GM18520 (cell line): ENCODE results near the gene GIT2.
"Not testable (repeated sequence)": the region's sequence is repeated elsewhere in the genome, so short reads cannot be mapped to it uniquely, and the experiment has no call there.

Experiments used
- ATAC-seq: cut with Tn5 transposase; IDR thresholded peaks from one replicate; pipeline ENCODE4 v1.9.1; 2021; ENCODE audit not compliant: unreplicated experiment

Gene GIT2, protein sequence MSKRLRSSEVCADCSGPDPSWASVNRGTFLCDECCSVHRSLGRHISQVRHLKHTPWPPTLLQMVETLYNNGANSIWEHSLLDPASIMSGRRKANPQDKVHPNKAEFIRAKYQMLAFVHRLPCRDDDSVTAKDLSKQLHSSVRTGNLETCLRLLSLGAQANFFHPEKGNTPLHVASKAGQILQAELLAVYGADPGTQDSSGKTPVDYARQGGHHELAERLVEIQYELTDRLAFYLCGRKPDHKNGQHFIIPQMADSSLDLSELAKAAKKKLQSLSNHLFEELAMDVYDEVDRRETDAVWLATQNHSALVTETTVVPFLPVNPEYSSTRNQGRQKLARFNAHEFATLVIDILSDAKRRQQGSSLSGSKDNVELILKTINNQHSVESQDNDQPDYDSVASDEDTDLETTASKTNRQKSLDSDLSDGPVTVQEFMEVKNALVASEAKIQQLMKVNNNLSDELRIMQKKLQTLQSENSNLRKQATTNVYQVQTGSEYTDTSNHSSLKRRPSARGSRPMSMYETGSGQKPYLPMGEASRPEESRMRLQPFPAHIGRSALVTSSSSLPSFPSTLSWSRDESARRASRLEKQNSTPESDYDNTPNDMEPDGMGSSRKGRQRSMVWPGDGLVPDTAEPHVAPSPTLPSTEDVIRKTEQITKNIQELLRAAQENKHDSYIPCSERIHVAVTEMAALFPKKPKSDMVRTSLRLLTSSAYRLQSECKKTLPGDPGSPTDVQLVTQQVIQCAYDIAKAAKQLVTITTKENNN

DNA sequence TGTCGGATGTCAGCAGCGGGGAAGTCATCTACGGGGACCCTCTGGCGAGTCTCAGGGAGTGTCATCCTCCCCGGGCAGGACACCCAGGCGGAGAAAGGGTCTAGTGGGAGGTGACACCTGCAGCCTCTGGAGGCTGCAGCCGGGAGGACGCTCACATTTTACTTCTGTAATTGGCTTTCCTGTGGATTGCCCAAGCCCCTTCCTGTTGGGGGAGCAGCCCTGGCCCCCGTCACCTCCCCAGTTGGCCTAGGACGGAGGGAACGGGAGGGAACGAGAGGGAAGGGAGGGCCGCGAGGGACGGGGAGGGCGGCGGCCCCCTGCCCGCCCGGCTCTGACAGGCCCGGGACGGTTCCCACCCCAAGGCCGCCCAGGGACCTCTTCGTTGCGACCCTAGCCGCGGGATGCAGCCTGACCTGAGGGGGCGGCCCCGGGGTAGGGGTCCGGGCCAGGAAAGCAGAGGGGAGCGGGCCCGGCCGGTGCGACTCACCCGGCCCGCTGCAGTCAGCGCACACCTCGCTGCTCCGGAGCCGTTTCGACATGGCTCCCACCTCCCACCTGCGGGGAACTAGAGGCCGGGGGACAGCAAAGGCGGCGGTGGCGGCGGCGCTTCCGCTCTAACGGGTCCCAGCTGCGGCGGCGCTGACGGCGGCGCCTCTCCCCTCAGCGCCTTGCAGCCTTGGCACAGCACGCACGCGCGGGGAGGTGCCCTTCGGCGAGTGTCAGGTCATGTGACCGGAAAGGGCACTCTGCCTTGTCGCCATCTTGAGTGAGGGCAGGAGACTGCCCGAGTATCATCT, at the start of gene GIT2:
Gene GIT2 (minus strand): TSS at position 683 of the 797 bp plus-strand sequence. CDS start 144 bp downstream, at position 539.
- peak; percentile 57 for ATAC-seq

DNA sequence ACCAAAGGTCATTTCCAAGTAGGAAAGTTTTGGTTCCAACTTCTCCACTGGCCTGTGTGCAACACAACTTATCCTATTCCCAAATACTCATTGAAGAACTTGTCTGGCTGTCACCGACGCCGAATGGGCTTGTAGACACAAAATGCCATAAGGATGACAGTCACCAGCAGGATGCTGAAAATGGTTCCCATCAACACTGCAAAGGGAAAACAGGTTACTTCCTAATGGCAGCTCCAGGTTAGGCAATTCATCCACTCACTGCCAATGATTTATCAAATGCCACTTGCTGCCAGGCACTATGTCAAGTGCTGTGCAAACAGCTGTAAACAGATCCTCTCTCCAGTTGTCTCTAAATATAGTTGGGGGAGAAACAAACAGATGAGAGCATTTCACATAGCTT, 46.1 kb upstream of the GIT2 start:
- no peak for ATAC-seq

DNA sequence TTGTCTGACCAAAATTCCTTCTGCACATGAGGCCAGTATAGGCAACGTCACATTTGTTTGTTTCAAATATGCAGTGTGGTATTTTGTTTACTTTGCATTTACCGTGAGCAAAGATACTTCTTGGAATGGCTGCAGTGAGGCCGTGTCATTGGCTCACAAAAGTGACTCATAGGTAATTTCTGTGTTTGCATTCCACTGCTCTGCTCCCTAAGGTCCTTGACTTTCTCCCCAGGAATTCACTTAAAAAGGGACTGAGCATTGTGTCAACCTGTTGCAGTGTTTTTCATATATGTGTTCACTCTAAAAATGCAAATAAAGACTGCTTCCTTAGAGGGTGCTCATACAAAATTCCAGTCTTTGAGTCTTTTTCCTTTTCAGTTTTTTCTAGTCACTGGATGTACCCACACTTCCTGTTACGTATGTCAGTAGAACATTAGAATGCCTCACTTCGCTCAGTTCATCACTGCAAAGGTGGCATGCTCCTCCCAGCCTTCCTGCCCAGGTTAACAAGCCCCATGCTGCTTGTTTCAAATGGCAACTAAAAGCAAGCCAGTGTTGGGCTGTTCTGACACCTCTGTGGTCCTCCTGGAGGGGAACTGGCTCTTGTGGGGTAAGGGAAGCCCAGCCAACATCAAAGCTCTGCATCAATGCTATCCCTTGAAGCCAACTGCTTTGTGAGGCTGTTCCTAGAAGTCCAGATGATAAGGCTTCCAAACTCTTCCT, 43.1 kb upstream of the GIT2 start:
- ATAC-seq: no peak

DNA sequence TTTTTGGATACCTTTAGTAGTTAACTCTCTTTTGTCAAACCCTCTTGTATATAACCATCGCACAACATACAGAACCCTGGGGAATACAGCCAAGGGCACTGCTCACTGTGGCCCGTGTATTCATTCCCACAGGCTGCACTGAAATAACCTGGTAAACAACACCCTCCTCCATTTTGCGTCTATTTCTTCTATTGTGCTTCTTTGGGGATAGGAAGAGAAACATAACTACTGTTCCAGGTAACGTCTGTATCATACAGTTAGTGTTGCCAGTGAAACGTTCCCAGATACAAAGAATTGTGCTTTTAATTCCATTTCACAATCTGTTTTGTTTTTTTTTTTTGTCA, 42.5 kb upstream of the GIT2 start:
- ATAC-seq: no peak

DNA sequence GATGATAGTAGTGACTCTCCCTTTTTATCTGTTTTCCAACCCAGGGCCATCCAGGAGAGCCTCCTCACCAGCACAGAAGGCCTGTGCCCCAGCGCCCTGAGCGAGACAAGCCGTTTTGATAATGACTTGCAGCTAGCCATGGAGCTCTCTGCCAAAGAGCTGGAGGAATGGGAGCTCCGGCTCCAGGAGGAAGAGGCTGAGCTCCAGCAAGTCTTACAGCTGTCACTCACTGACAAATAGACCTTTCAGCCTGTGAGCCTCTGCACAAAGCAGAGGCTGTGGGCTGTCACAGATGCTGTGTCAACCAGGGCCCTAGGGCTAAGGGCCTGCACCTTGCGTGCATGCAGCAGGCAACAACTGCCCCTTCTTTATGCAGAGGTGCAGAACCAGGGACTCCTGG, 41.1 kb upstream of the GIT2 start:
- ATAC-seq: no peak

DNA sequence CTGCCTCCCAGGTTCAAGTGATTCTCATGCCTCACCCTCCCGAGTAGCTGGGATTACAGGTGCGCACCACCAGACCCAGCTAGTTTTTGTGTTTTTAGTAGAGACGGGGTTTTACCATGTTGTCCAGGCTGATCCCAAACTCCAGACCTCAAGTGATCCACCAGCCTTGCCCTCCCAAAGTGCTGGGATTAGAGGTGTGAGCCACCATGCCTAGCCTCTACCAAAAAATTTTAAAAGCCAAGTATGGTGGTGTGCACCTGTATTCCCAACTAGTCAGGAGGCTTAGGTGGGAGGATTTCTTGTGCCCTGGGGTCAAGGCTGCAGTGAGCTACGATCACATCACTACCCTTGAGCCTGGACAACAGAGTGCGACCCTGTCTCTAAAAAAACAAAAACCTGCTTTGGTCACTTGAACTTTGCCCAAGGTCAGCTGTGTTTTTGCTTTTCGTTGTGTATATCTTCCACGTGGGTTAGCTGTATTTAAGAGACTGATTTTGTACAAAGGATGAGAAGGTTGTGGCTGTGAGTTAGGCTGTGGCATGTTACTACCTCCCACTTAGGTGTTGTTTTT, 39.5 kb upstream of the GIT2 start:
- no peak for ATAC-seq

DNA sequence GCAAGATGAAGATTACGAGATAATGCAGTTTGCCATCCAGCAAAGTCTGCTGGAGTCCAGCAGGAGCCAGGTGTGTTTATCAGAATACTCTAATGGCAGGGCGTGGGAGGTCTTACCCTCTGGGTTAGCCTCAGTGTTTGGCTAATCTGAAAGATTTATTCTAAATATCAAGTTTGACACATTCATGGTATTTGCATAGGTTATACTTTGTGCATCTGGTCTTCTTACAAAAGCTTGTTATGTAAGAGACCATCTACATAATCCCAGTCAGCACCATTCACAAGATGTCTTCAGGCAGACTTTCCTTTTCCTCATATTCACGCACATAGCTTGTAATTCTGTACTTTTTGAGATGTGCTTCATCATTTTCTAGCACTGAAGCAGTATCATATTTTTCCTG, 37.7 kb upstream of the GIT2 start:
- ATAC-seq: no peak

DNA sequence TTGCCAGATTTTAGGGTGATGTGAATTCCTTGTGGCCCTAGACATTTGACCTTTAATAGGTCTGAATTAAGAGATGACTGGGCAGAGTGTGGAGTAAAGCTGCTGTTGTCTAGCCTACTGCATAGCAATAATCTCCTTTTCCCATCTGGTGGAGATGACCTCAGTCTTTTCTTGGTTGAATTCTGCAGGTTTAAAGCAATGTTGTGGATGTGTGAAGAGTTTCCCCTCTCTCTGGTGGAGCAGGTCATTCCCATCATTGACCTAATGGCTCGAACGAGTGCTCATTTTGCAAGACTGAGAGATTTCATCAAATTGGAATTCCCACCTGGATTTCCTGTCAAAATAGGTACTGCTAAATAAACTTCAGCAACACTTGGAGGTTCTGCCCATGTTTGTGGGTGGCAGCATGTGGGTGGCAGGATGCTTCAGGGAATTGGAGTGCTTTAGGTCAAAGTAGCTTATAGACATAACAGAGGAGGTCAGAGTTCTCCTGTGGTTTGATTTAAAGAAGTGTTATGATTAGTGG, 33.2 kb upstream of the GIT2 start:
- no peak for ATAC-seq

DNA sequence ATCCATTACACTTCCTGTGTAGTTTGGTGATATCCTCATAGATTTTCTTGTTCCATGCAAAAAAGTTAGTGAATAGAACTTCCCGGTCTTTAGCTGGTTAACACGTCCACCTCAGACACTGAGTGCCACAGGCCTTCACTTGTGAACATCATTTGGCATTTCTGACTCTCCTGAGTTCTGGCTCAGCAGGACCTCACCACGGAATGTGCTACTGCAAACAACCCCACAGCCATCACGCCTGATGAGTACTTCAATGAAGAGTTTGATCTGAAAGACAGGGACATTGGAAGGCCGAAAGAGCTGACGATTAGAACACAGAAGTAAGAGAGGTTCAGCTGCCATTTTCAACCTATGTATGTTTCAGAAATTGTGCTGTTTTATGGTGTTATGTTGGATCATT, 32.2 kb upstream of the GIT2 start:
- ATAC-seq: no peak

DNA sequence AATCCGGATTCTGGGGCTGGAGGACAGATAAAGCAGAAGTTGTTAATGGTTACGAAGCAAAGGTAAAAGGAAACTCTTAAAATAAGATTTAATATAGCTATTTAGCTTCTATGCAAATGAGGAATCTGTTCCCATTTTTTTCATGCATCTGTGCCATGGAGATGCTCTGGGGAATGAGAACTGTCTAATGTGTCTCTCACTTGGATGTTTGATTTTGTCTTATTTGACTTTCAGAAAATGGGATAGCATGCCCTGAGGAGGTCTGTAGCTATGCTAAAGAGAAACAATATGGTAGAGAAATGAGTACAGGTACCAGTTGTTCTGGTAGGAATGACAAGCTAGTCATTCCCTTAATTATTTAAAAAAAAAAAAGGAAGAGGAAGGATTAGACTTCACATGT, 27.9 kb upstream of the GIT2 start:
- no peak for ATAC-seq

DNA sequence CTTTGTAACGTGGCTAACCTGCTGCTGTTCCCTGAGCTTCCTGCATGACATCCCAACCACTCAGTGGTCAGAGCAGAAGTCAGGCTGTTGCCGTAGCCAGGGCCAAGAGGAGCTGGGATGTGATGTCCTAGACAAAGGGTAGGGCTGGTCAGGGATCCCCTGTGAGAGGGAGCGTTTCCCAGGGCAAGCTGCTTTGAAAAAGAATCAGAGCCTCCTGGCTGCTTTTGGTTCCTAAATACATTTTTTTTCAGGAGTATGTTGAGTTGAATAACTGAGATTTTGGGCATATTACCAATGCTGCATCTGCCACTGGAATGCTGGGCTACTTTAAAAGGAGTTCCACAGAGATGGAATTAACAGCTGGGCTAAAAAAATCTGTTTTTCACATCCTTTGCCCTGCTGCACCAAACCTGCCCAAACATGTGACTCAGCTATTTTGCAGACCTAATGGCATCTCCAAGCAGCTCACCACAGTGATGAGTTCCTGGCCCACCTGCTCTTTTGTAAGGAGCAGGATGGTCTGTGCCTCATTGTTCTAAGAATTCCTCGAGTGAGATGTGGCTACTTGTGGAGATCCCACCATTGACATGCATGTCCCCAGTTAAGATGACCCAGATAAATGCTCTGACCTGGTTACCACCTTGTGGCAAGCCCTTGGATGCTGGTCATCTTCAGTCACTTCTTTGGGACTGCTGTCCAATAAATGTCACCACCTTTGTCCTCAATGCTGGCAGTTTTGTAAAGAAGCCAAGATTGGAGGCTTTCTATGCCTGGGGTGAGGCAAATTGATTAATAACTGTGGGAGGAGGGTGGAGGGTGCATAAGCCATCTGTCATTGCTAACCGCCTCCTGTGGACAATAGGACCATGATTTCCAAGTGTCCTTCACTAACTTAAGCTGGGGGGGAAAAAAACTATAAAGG, 27.2 kb upstream of the GIT2 start:
- no peak for ATAC-seq

DNA sequence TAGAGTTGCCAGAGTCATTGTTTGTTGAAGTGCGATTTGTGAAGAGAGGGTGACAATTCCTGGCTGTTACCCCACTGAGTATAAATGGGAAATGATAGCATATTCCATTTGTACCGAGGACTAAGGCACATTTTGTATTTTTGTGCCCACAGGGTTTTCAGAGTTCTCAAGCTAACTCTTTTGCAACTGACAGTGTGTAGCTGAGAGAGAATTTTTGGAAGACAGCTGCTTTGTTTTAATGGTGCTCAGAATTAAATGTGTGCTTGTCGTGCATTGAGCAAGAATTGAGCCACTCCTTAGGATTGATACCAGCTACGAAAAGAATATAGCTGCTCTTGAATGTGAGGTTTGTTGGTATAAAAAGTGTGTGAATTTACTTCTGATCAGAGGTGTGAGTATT, 24.8 kb upstream of the GIT2 start:
- ATAC-seq: no peak

DNA sequence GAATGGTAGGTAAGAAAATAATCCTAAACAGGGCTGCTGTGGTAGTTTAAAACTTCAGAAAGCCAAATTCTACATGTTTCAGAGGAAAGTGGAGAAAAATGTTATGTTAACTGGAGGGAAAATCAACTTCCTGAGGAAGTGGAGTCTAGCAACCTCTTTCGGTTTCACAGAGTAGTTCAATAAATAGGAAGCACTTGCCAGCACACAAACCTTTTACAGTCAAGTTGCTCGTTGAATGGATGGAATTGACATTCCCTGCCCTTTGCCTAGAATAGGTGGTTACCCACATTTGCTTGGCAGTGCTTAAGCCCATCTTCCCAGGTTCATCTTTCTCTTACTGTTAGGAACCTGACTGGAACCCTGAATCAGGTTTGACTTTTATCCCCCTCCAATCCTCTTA, 19.0 kb upstream of the GIT2 start:
- ATAC-seq: no peak

DNA sequence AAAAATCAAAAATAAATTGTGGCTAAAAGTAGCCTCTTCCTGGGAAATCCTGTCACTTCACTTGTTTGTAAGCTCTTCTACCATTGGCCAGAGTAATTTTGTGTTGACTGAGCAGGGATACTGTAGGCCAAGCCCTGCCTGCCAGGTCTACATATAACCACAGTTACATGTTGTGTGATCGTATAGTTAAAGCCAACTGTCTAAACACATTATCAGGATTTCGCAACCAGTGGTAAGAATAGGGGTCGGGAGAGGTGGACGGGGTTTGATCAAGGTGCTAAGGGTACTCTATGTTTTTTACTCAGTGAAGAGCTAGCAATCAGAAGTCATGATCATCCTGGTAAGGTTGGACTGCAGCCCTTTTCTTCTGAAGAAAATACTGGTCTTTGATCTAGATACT, 16.5 kb upstream of the GIT2 start:
- ATAC-seq: no peak

DNA sequence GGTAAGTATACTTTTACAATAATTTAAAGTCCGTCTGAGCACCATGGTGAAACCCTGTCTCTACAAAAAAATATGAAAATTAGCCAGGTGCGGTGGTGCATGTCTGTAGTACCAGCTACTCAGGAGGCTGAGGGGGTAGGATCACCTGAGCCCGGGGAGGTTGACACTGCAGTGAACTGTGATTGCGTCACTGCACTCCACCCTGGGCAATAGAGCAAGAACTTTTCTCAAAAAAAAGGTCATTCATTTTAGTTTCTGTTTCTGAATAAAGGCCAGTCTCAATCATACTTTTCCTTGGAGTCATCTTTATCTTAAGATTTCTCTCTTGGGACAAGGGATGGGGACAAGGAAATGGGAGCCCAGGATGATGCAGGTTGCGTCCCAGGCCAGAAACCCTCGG, 16.0 kb upstream of the GIT2 start:
- peak; percentile 43 for ATAC-seq

DNA sequence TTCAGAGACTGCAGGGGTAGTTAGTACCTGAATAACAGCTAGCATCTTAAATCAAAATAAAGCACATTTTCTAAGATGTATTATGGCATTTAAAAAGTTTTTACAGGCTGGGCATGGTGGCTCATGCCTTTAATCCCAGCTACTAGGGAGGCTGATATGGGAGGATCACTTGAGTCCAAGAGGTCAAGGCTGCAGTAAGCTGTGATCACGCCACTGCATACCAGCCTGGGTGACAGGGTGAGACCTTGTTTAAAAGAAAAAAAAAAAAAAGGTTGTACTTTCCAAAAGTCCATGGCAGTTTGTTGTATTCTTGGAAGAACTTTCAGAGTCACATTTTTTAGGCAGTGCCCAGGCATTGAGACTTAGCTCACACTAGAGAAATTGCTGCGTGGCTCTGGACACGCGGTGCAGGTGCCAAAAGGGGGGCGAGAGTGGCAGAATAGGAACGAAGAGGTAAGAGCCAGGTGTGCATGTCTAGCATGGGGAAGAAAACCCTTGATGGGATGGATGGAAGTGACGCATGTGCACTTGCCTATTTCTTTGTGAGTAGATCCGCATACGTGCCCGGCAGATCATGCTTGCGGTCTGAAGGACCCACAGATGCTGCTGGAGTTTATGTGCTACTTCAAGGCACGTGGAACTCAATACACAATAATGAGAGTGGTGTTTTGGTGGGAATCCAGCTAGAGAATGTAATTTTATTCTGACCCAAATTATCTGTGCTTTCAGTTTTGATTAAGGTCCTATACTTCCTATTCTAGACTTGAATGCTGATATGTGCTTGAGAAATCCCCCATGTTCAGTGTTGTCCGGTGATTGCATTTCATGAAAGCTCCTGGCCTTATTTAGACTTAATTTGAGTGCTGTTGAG, 14.9 kb upstream of the GIT2 start:
- no peak for ATAC-seq

DNA sequence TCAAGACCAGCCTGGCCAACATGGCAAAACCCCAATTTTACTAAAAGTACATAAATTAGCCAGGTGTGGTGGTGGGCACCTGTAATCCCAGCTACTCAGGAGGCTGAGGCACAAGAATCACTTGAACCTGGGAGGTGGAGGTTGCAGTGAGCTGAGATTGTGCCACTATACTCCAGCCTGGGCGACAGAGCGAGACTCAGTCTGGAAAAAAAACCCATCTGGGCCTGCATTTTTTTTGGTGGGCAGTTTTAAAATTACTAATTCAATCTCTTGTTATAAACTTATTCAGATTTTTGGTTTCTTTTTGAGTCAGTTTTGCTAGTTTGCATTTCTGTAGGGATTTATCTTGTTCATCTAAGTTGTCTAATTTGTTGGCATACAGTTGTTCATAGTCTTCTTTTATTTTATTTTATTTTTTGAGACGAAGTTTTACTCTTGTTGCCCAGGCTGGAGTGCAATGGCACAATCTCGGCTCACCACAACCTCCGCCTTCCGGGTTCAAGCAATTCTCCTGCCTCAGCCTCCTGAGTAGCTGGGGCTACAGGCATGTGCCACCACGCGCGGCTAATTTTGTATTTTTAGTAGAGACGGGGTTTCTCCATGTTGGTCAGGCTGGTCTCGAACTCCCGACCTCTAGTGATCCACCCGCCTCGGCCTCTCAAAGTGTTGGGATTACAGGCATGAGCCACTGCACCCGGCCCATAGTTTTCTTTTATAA, 12.7 kb upstream of the GIT2 start:
- ATAC-seq: not testable (repeated sequence)

DNA sequence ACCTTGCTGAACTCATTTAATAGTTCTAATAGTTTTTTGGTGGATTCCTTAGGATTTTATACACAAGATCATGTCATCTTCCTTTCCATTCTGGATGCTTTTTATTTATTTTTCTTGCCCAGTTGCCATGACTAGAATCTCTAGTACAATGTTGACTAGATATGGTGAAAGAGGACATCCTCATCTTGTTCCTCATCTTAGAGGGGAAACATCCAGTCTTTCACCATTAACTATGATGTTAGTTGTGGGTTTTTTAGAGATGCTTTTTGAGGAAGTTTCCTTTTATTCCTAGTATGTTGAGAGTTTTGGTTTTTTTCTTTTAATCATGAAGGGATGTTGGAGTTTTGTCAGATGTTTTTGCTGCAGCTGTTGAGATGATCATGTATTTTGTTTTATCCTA, 11.7 kb upstream of the GIT2 start:
- no peak for ATAC-seq
